ENCODE data around the gene CCDC120. TPM values are rescaled to one million over a fixed set of nuclear protein-coding genes. Genes with fewer than 3 reads are reported as not detected.

CCDC120 gene
- total and polyA plus RNA-seq, 9 of the 15 experiments (the other 6 are each of a cell fraction or from before 2014, with no cell fraction given) = 0.13 to 3.6 (median 0.54) TPM

GRCh38 chrX:49039598-49040375, 19.0 kb upstream of the CCDC120 start (continued):
- TF ChIP-seq NR2C2 (CRISPR knock-in tag; IDR thresholded peaks at IDR 0.05) (no peak), NR2C2 (tag; IDR thresholded peaks at IDR 0.05) (no peak), ILF3 (IDR thresholded peaks at IDR 0.05; ENCODE audit: borderline replicate concordance) (no peak), HDAC3 (IDR thresholded peaks at IDR 0.05; ENCODE audit: borderline replicate concordance, partially characterized antibody) (peak; percentile 32), JUNB (CRISPR knock-in tag; conservative IDR thresholded peaks at IDR 0.05) (no peak), NR2C1 (IDR thresholded peaks at IDR 0.05) (no peak), NR2C1 (tag; IDR thresholded peaks at IDR 0.05) (no peak), NRF1 (conservative IDR thresholded peaks at IDR 0.05 in 1 of 2, IDR thresholded peaks at IDR 0.05 in 1 of 2) (peak; percentile 19 to 45; a peak in 3 of 4 replicates), ETV1 (tag; conservative IDR thresholded peaks at IDR 0.05; ENCODE audit: low read depth) (peak; percentile 72; the same call in 1 of the 2 replicates), PATZ1 (CRISPR knock-in tag; IDR thresholded peaks at IDR 0.05; ENCODE audit: borderline replicate concordance) (no peak), CTCF (IDR thresholded peaks at IDR 0.05 in 2 of 3, conservative IDR thresholded peaks at IDR 0.05 in 1 of 3; ENCODE audit: insufficient read depth in 2 of 3, low read depth in 1 of 3, low read length in 3 of 3) (peak; percentile 21 to 52 (median 51); a peak in 4 of 6 replicates), YY1 (IDR thresholded peaks at IDR 0.05; ENCODE audit: borderline replicate concordance in 1 of 3, control insufficient read depth in 1 of 3, extremely low read depth in 1 of 3, insufficient read depth in 3 of 3, insufficient read length in 1 of 3, insufficient replicate concordance in 2 of 3, low read depth in 1 of 3, low read length in 2 of 3) (peak in 1 of 3 experiments; percentile 29), STAT6 (CRISPR knock-in tag; IDR thresholded peaks at IDR 0.05) (no peak), CEBPB (tag; IDR thresholded peaks at IDR 0.05) (peak; percentile 99), ARHGAP35 (IDR thresholded peaks at IDR 0.05; ENCODE audit: partially characterized antibody) (no peak), EWSR1 (IDR thresholded peaks at IDR 0.05; ENCODE audit: borderline replicate concordance, low read depth, partially characterized antibody) (no peak)
- TF ChIP-seq, protein P1, sequence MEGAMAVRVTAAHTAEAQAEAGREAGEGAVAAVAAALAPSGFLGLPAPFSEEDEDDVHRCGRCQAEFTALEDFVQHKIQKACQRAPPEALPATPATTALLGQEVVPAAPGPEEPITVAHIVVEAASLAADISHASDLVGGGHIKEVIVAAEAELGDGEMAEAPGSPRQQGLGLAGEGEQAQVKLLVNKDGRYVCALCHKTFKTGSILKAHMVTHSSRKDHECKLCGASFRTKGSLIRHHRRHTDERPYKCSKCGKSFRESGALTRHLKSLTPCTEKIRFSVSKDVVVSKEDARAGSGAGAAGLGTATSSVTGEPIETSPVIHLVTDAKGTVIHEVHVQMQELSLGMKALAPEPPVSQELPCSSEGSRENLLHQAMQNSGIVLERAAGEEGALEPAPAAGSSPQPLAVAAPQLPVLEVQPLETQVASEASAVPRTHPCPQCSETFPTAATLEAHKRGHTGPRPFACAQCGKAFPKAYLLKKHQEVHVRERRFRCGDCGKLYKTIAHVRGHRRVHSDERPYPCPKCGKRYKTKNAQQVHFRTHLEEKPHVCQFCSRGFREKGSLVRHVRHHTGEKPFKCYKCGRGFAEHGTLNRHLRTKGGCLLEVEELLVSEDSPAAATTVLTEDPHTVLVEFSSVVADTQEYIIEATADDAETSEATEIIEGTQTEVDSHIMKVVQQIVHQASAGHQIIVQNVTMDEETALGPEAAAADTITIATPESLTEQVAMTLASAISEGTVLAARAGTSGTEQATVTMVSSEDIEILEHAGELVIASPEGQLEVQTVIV (CRISPR knock-in tag; IDR thresholded peaks at IDR 0.05; ENCODE audit: borderline replicate concordance) = no peak
